Measurements from ENCODE around the gene NOP58. TPM values are rescaled to one million over a fixed set of nuclear protein-coding genes. Genes with fewer than 3 reads are reported as not detected.
"Not testable (repeated sequence)": the region's sequence is repeated elsewhere in the genome, so short reads cannot be mapped to it uniquely, and the experiment has no call there.

NOP58 gene
- 78.4 and 143 TPM in 2 replicates for total RNA-seq (2014; rRNA removed; shearing (Covaris generic); ENCODE audit: low replicate concordance)

GRCh38 chr2:202265467-202266277 lies at the start of gene NOP58:
TSS of gene NOP58 (plus strand) at chr2:202265763. CDS start at chr2:202265942, 179 bp downstream.
- peak within 1 kb of the TSS; percentile 92 for H3K4me3 ChIP-seq
- no peaks in the 10 kb centered on the region for H3K27me3 ChIP-seq
- H3K9me3 ChIP-seq = no peaks in the 10 kb centered on the region
- peak; percentile 93 for DNase-seq
- peaks cover 28% of the 10 kb centered on the region for H3K36me3 ChIP-seq

- Histone ChIP-seq H3K9me3 (no peaks in the 10 kb centered on the region), H3K36me3 (peaks cover 48% of the 10 kb centered on the region), H3K4me3 (no peak overlapping the region), H3K27me3 (no peaks in the 10 kb centered on the region)
- no peak for DNase-seq
These were observed 43.7 kb upstream of the NOP58 start for GRCh38 chr2:202221873-202222272.

GRCh38 chr2:202237787-202238233 lies 27.8 kb upstream of the NOP58 start:
- peak; percentile 51 for DNase-seq
- H3K36me3 ChIP-seq = peaks cover 6% of the 10 kb centered on the region; the same call in 1 of the 2 replicates
- no peaks in the 10 kb centered on the region for H3K9me3 ChIP-seq
- H3K4me3 ChIP-seq = peak overlapping the region; percentile 80
- no peaks in the 10 kb centered on the region for H3K27me3 ChIP-seq

DNA sequence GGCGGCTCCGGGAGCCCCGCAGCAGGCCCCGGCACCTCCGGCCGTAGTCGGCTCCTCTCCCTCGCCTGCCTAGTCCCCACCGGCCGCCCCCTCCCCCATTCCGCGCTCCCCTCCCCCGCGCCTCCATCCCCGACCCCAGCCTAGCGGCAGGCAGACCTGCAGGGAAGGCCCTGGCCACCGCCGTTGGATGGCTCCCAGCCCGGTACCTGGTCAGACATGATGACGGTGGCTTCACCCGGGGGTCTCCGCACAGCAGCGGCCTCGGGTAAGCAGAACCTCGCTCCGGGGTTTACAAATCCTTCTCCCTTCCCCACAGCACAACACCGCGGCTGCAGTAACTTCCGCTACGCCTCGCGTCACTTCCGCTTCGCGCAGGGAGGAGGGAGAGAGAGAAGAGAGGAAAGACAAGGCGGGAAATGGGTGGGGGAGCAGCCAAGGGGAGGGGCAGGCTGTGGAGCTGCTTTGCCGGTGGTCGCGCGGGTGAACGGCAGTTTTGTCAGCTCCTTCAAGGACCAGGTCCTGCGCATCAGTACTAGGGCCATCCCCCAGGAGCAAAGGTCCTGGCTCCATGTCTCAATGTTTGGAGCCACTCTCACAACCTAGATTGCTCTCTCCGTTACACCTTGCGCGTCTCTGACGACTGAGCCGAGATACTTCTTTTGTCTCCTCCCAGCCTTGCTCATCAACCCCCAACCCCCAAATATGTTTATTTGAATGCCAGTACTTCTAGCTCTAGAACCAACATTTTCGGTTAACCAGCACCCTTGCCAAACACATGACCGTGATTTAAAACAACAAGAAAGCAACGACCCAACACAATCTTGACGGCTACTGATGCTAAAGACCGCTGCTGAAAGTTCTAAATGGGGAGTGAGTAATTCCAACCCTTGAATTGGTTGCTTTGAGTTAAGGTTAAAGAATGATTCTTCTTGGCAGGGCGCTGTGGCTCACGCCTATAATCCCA lies 27.0 kb upstream of the NOP58 start, which contains the start of gene SUMO1:
TSS of gene SUMO1 (minus strand) at position 364 of the 964 bp plus-strand sequence. CDS start at position 218, 146 bp downstream.
- Histone ChIP-seq H3K27me3 (no peaks in the 10 kb centered on the region), H3K4me3 (peak within 1 kb of the TSS; percentile 80), H3K36me3 (peaks cover 6% of the 10 kb centered on the region; the same call in 1 of the 2 replicates), H3K9me3 (no peaks in the 10 kb centered on the region)
- peak; percentile 92 for DNase-seq

- not testable (repeated sequence) for DNase-seq
These were observed 17.9 kb upstream of the NOP58 start for GRCh38 chr2:202247710-202248109.

DNA sequence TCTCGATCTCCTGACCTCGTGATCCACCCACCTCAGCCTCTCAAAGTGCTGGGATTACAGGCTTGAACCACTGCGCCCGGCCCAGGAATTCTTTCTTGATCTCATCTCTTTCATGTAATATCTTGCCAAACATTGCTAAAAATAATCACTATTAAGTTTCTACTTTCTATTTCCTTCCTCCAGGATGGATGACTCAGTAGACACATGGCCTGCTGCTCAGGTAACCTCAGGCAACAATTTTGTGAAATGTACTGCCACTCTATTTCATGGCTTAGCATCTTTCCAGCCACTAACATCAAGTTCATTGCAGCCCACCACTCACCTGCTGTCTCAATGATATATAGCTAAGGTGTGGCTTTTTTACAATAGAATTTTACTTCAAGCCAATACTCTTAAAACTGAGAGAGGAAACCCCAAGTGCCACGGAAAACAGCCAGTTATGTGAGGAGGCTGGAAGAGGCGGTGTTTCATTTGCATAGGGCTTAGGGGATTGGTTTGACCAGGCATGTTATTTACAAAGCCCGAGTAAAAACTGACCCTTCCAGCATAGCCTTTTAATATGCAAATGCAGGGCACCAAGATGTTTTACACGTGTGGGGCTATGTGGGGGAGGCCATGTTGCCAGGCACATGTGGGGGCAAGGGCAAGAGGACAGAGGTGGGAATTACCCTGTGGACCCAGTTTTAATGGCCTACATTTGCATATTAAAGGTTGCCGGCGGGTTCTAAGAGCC lies 15.9 kb upstream of the NOP58 start:
- DNase-seq = no peak
- no peaks in the 10 kb centered on the region; the same call in 1 of the 2 replicates for H3K9me3 ChIP-seq
- H3K27me3 ChIP-seq = no peaks in the 10 kb centered on the region
- H3K4me3 ChIP-seq = no peak overlapping the region
- H3K36me3 ChIP-seq = no peaks in the 10 kb centered on the region

More at GRCh38 chr2:202247710-202248109, 17.9 kb upstream of the NOP58 start:
- H3K4me3 ChIP-seq, H3K36me3 ChIP-seq, H3K27me3 ChIP-seq, H3K9me3 ChIP-seq: not testable (repeated sequence)

- no peaks in the 10 kb centered on the region; the same call in 1 of the 2 replicates for H3K9me3 ChIP-seq
- no peak overlapping the region for H3K4me3 ChIP-seq
- no peaks in the 10 kb centered on the region for H3K36me3 ChIP-seq
- no peak for DNase-seq
- no peaks in the 10 kb centered on the region for H3K27me3 ChIP-seq
These were observed 14.1 kb upstream of the NOP58 start for GRCh38 chr2:202251494-202251893.

DNA sequence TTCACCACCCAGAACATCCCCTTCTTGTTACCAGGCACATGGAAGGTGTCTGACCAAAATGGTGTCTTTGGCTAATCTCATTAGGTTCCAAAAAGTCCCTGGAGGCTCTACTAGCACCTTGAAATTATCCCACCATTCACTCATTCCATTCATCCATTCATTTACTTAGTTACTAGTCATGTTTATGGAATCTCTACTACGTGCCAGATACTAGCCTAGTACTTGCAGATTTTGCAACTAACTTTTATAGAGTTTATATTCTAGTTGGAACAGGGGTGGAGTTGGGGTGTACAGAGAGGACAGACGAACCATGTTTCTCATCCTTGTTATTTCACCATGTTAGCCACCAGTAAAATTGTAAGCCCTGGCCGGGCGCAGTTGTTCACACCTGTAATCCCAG lies 4.0 kb upstream of the NOP58 start:
- Histone ChIP-seq H3K4me3 (no peak overlapping the region), H3K36me3 (0 out of 2 replicates have a peak, but pooled peaks cover 3% of the 10 kb centered on the region), H3K9me3 (no peaks in the 10 kb centered on the region), H3K27me3 (no peaks in the 10 kb centered on the region)
- no peak for DNase-seq

GRCh38 chr2:202267495-202267894 lies 1.9 kb downstream of the NOP58 start:
- peaks cover 31% of the 10 kb centered on the region for H3K36me3 ChIP-seq
- H3K9me3 ChIP-seq = no peaks in the 10 kb centered on the region
- no peaks in the 10 kb centered on the region for H3K27me3 ChIP-seq
- H3K4me3 ChIP-seq = peak overlapping the region; percentile 92
- no peak for DNase-seq

- Histone ChIP-seq H3K4me3 (no peak overlapping the region), H3K9me3 (no peaks in the 10 kb centered on the region), H3K27me3 (no peaks in the 10 kb centered on the region), H3K36me3 (peaks cover 37% of the 10 kb centered on the region)
- DNase-seq = no peak
These were observed 4.0 kb downstream of the NOP58 start for GRCh38 chr2:202269585-202269984.

DNA sequence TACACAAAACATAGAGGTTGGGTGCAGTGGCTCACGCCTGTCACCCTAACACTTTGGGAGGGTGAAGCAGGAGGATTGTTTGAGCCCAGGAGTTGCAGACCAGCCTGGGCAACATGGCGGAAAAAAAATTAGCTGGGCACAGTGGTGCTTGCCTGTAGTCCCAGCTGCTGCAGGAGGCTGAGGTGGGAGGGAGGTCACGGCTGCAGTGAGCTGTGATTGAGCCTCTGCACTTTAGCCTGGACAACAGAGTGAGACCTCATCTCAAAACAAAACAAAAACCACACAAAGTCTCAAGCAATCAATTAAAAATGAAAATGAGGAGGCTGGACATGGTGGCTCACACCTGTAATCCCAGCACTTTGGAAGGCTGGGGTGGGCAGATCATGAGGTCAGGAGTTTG lies 4.9 kb downstream of the NOP58 start:
- Histone ChIP-seq H3K27me3 (no peaks in the 10 kb centered on the region), H3K36me3 (peaks cover 46% of the 10 kb centered on the region), H3K4me3 (no peak overlapping the region), H3K9me3 (no peaks in the 10 kb centered on the region)
- DNase-seq = no peak

- DNase-seq = peak; percentile 56
- H3K36me3 ChIP-seq = peaks cover 72% of the 10 kb centered on the region
These were observed 10.6 kb downstream of the NOP58 start for GRCh38 chr2:202276078-202276720.

GRCh38 chr2:202278036-202278760 lies 12.6 kb downstream of the NOP58 start:
- Histone ChIP-seq H3K9me3 (no peaks in the 10 kb centered on the region), H3K27me3 (no peaks in the 10 kb centered on the region), H3K36me3 (peaks cover 87% of the 10 kb centered on the region), H3K4me3 (no peak overlapping the region)
- no peak for DNase-seq

More at GRCh38 chr2:202276078-202276720, 10.6 kb downstream of the NOP58 start:
- not testable (repeated sequence) for H3K27me3 ChIP-seq, H3K4me3 ChIP-seq, H3K9me3 ChIP-seq

- H3K36me3 ChIP-seq = peaks cover 91% of the 10 kb centered on the region
These were observed 13.4 kb downstream of the NOP58 start for GRCh38 chr2:202278944-202279343.

DNA sequence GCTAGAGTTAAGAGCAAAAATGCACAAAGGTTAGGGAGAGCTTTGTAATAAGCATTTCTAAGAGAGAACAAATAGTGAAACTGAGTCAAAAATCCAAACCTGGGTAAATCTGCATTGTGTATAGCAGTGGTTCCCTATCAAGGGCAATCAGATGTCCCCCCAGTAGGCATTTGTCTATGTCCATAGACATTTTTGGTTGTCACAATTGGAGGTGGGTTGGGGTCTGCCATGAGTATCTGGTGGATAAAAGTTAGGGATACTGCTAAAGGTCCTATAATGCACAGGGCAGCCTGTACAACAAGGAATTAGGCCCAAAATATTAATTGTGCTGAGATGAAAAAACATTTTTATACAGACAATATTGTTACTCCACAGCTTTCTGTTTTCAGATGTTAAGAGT lies 21.0 kb downstream of the NOP58 start:
- no peaks in the 10 kb centered on the region for H3K9me3 ChIP-seq
- DNase-seq = no peak
- H3K36me3 ChIP-seq = peaks cover 92% of the 10 kb centered on the region
- no peak overlapping the region for H3K4me3 ChIP-seq
- H3K27me3 ChIP-seq = no peaks in the 10 kb centered on the region

More at GRCh38 chr2:202278944-202279343, 13.4 kb downstream of the NOP58 start:
- H3K4me3 ChIP-seq = no peak overlapping the region
- DNase-seq = no peak
- no peaks in the 10 kb centered on the region for H3K9me3 ChIP-seq
- no peaks in the 10 kb centered on the region for H3K27me3 ChIP-seq

All from MG63 (cell line).